Measurements from ENCODE around the gene MAML2. TPM values are rescaled to one million over a fixed set of nuclear protein-coding genes. Genes with fewer than 3 reads are reported as not detected.

The MAML2 gene
- total RNA-seq, 1 experiment from 2014 or later = 2.7 TPM

DNA sequence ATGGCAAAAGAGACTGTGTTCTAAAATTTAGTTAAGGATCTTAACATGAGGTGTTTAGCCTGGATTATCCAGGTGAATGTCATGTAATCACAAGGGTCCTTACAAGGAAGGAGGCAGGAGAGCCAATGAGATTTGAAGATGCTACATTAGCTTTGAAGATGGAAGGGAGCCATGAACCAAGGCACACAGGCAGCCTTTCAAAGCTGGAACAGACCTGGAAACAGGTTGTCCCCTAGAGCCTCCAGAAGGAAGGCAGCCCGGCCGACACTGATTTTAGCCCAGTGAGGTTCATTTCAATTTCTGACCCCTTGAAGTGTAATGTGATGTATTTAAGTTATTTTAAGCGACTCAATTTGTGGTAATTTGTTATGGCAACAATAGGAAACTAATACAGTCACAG is 223.8 kb downstream of the MAML2 start:
- H2BK20ac ChIP-seq (ENCODE audit: low read depth, low read length, poor library complexity, severe bottlenecking) = no peak overlapping the region
- H4K20me1 ChIP-seq (ENCODE audit: control insufficient read depth, insufficient read depth, insufficient read length) = no peaks in the 10 kb centered on the region
- DNase-seq = no peak
- no peak overlapping the region for H3K27ac ChIP-seq (ENCODE audit: insufficient read length, low read depth, low read length)
- H4K5ac ChIP-seq (ENCODE audit: insufficient read length, low read depth, low read length) = no peak overlapping the region
- H4K91ac ChIP-seq (ENCODE audit: insufficient read length, low read depth, low read length) = no peak overlapping the region
- no peak overlapping the region for H2BK15ac ChIP-seq (ENCODE audit: low read depth, low read length)
- Mint-ChIP-seq H3K9me3 (no peaks in the 10 kb centered on the region; a peak in 1 of 5 replicates), H3K27ac (no peak overlapping the region), H3K4me1 (peaks cover 8 to 18% of the 10 kb centered on the region in 2 experiments), H3K4me3 (no peak overlapping the region), H3K27me3 (ENCODE audit: low read depth) (no peaks in the 10 kb centered on the region), H3K36me3 (ENCODE audit: insufficient read depth in 1 of 3, low read depth in 3 of 3) (no peaks in the 10 kb centered on the region; a peak in 1 of 7 replicates)
- no CpG with 5 or more reads among the region's 3 CpGs for WGBS (ENCODE audit: extremely low coverage, insufficient read length, low lambda C conversion rate)
- no peak overlapping the region for H3K4me2 ChIP-seq (ENCODE audit: insufficient read depth, insufficient read length, low read length)
- H3K23ac ChIP-seq (ENCODE audit: insufficient read length, low read depth, low read length) = no peak overlapping the region
- H3K27me3 ChIP-seq (ENCODE audit: insufficient read depth, low read length) = no peaks in the 10 kb centered on the region
- H3K79me2 ChIP-seq (ENCODE audit: insufficient read depth, low read length) = no peaks in the 10 kb centered on the region
- H3K14ac ChIP-seq (ENCODE audit: insufficient read depth, low read length) = no peak overlapping the region
- no peak overlapping the region for H3K9ac ChIP-seq (ENCODE audit: extremely low read depth, insufficient read length, low read length)
- no peak overlapping the region for H4K8ac ChIP-seq (replicated peaks; ENCODE audit: insufficient read length, low read depth, low read length)
- H2BK12ac ChIP-seq (ENCODE audit: insufficient read length, low read depth, low read length) = no peak overlapping the region
- H3K79me1 ChIP-seq (ENCODE audit: insufficient read depth, low read depth, low read length, poor library complexity, severe bottlenecking) = no peaks in the 10 kb centered on the region
- H3T11ph ChIP-seq (ENCODE audit: low read length) = no peak overlapping the region
- H3K9me3 ChIP-seq (ENCODE audit: control insufficient read depth, low read depth, low read length) = no peaks in the 10 kb centered on the region
- H3K4me1 ChIP-seq (ENCODE audit: insufficient read depth, low read length) = no peaks in the 10 kb centered on the region; the same call in 1 of the 2 replicates
- no peaks in the 10 kb centered on the region for H3K23me2 ChIP-seq (ENCODE audit: insufficient read length, low read depth, low read length, poor library complexity, severe bottlenecking)
- TF ChIP-seq, protein P1, sequence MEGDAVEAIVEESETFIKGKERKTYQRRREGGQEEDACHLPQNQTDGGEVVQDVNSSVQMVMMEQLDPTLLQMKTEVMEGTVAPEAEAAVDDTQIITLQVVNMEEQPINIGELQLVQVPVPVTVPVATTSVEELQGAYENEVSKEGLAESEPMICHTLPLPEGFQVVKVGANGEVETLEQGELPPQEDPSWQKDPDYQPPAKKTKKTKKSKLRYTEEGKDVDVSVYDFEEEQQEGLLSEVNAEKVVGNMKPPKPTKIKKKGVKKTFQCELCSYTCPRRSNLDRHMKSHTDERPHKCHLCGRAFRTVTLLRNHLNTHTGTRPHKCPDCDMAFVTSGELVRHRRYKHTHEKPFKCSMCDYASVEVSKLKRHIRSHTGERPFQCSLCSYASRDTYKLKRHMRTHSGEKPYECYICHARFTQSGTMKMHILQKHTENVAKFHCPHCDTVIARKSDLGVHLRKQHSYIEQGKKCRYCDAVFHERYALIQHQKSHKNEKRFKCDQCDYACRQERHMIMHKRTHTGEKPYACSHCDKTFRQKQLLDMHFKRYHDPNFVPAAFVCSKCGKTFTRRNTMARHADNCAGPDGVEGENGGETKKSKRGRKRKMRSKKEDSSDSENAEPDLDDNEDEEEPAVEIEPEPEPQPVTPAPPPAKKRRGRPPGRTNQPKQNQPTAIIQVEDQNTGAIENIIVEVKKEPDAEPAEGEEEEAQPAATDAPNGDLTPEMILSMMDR (conservative IDR thresholded peaks at IDR 0.05) = no peak
- no peak overlapping the region for H3K18ac ChIP-seq (ENCODE audit: insufficient read length, low read depth, low read length)
- H2BK5ac ChIP-seq (ENCODE audit: insufficient read length, low read length) = no peak overlapping the region
- no peak overlapping the region for H3K4ac ChIP-seq (ENCODE audit: low read depth, low read length)
- H3K56ac ChIP-seq (ENCODE audit: insufficient read length, low read depth, low read length) = no peak overlapping the region
- no peak overlapping the region for H2BK120ac ChIP-seq (ENCODE audit: low read depth, low read length, poor library complexity, severe bottlenecking)
- H2AK5ac ChIP-seq (ENCODE audit: insufficient read length, low read length) = no peak overlapping the region
- no peak overlapping the region for H2AFZ ChIP-seq (ENCODE audit: low read length)
